Measurements from ENCODE around the gene S100A14. TPM values are rescaled to one million over a fixed set of nuclear protein-coding genes. Genes with fewer than 3 reads are reported as not detected.

Gene S100A14
- polyA plus RNA-seq, 2 of the 4 experiments (the other 2 are of a cell fraction), result 0.21 TPM

DNA sequence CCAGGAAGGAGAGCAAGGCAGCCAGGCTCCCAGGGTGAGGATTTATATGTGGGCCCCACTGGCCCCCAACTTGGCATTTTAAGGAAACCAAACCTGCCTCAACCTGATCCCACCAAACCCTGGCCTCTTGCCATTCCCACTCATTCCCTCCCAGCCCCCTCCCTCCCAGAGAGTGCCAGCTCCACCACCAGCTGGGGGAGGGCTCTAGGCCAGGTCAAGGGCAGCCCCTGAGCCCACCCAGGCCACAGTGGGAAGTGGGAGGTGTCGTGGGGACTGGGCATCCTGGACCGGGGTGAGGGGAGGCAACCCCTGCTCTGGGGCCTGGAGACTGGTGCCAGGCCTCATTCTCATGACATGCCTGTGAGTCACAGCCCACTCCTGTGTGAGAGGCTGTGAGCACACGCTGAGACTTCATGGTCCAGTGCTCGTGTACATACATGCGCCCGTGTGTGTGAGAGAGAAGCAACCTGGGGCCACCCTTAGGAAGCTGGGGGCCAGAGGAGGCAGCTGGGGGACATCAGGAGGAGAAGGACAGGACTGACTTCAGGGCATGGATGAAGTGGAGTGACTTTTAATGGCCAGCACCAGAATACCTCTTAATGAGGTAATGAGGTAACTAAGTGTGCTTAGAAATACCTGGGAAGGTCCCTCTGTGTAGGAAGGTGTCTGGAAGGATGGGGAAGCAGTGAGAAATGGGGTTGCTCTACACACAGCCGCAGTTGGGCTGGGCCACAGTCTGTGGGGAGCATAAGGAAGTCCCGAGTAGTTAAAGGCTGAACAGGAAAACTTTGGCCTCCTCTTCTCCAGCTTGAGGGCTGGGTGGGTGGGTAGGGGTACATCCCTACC is 50.4 kb downstream of the S100A14 start, which contains the start of gene S100A2 (continued):
- TF ChIP-seq, protein P1, sequence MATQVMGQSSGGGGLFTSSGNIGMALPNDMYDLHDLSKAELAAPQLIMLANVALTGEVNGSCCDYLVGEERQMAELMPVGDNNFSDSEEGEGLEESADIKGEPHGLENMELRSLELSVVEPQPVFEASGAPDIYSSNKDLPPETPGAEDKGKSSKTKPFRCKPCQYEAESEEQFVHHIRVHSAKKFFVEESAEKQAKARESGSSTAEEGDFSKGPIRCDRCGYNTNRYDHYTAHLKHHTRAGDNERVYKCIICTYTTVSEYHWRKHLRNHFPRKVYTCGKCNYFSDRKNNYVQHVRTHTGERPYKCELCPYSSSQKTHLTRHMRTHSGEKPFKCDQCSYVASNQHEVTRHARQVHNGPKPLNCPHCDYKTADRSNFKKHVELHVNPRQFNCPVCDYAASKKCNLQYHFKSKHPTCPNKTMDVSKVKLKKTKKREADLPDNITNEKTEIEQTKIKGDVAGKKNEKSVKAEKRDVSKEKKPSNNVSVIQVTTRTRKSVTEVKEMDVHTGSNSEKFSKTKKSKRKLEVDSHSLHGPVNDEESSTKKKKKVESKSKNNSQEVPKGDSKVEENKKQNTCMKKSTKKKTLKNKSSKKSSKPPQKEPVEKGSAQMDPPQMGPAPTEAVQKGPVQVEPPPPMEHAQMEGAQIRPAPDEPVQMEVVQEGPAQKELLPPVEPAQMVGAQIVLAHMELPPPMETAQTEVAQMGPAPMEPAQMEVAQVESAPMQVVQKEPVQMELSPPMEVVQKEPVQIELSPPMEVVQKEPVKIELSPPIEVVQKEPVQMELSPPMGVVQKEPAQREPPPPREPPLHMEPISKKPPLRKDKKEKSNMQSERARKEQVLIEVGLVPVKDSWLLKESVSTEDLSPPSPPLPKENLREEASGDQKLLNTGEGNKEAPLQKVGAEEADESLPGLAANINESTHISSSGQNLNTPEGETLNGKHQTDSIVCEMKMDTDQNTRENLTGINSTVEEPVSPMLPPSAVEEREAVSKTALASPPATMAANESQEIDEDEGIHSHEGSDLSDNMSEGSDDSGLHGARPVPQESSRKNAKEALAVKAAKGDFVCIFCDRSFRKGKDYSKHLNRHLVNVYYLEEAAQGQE (IDR thresholded peaks at IDR 0.05), result no peak
- TF ChIP-seq, protein P2, sequence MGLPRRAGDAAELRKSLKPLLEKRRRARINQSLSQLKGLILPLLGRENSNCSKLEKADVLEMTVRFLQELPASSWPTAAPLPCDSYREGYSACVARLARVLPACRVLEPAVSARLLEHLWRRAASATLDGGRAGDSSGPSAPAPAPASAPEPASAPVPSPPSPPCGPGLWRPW (IDR thresholded peaks at IDR 0.05), result no peak
- TF ChIP-seq PHF8 (IDR thresholded peaks at IDR 0.05; ENCODE audit: borderline replicate concordance, low read depth), result no peak
- no peak for TF ChIP-seq CBX8 (IDR thresholded peaks at IDR 0.05)
- 0 out of 2 replicates have a peak, but pooled peaks have one; percentile 53 for TF ChIP-seq ZSCAN20 (CRISPR knock-in tag; IDR thresholded peaks at IDR 0.05)
- peak; percentile 85 for TF ChIP-seq ZNF302 (CRISPR knock-in tag; IDR thresholded peaks at IDR 0.05)
- TF ChIP-seq, protein P3, sequence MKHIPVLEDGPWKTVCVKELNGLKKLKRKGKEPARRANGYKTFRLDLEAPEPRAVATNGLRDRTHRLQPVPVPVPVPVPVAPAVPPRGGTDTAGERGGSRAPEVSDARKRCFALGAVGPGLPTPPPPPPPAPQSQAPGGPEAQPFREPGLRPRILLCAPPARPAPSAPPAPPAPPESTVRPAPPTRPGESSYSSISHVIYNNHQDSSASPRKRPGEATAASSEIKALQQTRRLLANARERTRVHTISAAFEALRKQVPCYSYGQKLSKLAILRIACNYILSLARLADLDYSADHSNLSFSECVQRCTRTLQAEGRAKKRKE (CRISPR knock-in tag; IDR thresholded peaks at IDR 0.05; ENCODE audit: low read depth), result peak; percentile 91
- TF ChIP-seq MAFK (IDR thresholded peaks at IDR 0.05; ENCODE audit: partially characterized antibody), result no peak
- TF ChIP-seq HOXB5 (CRISPR knock-in tag; IDR thresholded peaks at IDR 0.05), result peak; percentile 83
- no peak for TF ChIP-seq SREBF2 (IDR thresholded peaks at IDR 0.05)
- TF ChIP-seq RCOR1 (IDR thresholded peaks at IDR 0.05; ENCODE audit: low read depth, low read length), result no peak
- TF ChIP-seq JUN (IDR thresholded peaks at IDR 0.05), result no peak
- TF ChIP-seq, protein P4, sequence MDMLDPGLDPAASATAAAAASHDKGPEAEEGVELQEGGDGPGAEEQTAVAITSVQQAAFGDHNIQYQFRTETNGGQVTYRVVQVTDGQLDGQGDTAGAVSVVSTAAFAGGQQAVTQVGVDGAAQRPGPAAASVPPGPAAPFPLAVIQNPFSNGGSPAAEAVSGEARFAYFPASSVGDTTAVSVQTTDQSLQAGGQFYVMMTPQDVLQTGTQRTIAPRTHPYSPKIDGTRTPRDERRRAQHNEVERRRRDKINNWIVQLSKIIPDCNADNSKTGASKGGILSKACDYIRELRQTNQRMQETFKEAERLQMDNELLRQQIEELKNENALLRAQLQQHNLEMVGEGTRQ (IDR thresholded peaks at IDR 0.05), result no peak
- no peak for TF ChIP-seq NFE2L2 (conservative IDR thresholded peaks at IDR 0.05; ENCODE audit: low read length)
- TF ChIP-seq NPAS2 (CRISPR knock-in tag; IDR thresholded peaks at IDR 0.05; ENCODE audit: borderline replicate concordance), result peak; percentile 8; the same call in 1 of the 2 replicates
- no peak for TF ChIP-seq KDM5A (IDR thresholded peaks at IDR 0.05)
- TF ChIP-seq ZFP36 (IDR thresholded peaks at IDR 0.05; ENCODE audit: borderline replicate concordance, partially characterized antibody), result no peak
- no peak for TF ChIP-seq HDAC2 (IDR thresholded peaks at IDR 0.05)
- no peak for TF ChIP-seq EP300 (IDR thresholded peaks at IDR 0.05)
- TF ChIP-seq, protein P5, sequence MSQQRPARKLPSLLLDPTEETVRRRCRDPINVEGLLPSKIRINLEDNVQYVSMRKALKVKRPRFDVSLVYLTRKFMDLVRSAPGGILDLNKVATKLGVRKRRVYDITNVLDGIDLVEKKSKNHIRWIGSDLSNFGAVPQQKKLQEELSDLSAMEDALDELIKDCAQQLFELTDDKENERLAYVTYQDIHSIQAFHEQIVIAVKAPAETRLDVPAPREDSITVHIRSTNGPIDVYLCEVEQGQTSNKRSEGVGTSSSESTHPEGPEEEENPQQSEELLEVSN (IDR thresholded peaks at IDR 0.05; ENCODE audit: borderline replicate concordance, low read depth), result no peak; the same call in 1 of the 2 replicates
- TF ChIP-seq SMC3 (IDR thresholded peaks at IDR 0.05), result no peak
- peak; percentile 94 for TF ChIP-seq HOXB13 (CRISPR knock-in tag; IDR thresholded peaks at IDR 0.05; ENCODE audit: low read depth)
- TF ChIP-seq, protein P6, sequence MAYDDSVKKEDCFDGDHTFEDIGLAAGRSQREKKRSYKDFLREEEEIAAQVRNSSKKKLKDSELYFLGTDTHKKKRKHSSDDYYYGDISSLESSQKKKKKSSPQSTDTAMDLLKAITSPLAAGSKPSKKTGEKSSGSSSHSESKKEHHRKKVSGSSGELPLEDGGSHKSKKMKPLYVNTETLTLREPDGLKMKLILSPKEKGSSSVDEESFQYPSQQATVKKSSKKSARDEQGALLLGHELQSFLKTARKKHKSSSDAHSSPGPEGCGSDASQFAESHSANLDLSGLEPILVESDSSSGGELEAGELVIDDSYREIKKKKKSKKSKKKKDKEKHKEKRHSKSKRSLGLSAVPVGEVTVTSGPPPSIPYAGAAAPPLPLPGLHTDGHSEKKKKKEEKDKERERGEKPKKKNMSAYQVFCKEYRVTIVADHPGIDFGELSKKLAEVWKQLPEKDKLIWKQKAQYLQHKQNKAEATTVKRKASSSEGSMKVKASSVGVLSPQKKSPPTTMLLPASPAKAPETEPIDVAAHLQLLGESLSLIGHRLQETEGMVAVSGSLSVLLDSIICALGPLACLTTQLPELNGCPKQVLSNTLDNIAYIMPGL (CRISPR knock-in tag; IDR thresholded peaks at IDR 0.05; ENCODE audit: borderline replicate concordance), result no peak
- no peak for TF ChIP-seq NR3C1 (IDR thresholded peaks at IDR 0.05)
- peak; percentile 85; the same call in 1 of the 2 replicates for TF ChIP-seq TP53 (CRISPR knock-in tag; IDR thresholded peaks at IDR 0.05)
- peak; percentile 17; the same call in 1 of the 2 replicates for TF ChIP-seq FOXS1 (CRISPR knock-in tag; IDR thresholded peaks at IDR 0.05)
- TF ChIP-seq ESRRA (IDR thresholded peaks at IDR 0.05; ENCODE audit: borderline replicate concordance, low read length), result no peak
- no peak for TF ChIP-seq FOSB (CRISPR knock-in tag; IDR thresholded peaks at IDR 0.05)
- TF ChIP-seq POLR2AphosphoS2 (conservative IDR thresholded peaks at IDR 0.05; ENCODE audit: low read length), result no peak
- peak; percentile 53; the same call in 1 of the 2 replicates for TF ChIP-seq FOSL2 (IDR thresholded peaks at IDR 0.05)
- peak; percentile 91 for TF ChIP-seq FOSL2 (CRISPR knock-in tag; IDR thresholded peaks at IDR 0.05)
- TF ChIP-seq, protein P7, sequence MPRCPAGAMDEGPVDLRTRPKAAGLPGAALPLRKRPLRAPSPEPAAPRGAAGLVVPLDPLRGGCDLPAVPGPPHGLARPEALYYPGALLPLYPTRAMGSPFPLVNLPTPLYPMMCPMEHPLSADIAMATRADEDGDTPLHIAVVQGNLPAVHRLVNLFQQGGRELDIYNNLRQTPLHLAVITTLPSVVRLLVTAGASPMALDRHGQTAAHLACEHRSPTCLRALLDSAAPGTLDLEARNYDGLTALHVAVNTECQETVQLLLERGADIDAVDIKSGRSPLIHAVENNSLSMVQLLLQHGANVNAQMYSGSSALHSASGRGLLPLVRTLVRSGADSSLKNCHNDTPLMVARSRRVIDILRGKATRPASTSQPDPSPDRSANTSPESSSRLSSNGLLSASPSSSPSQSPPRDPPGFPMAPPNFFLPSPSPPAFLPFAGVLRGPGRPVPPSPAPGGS (IDR thresholded peaks at IDR 0.05), result no peak
- TF ChIP-seq EHF (CRISPR knock-in tag; IDR thresholded peaks at IDR 0.05), result peak; percentile 74; the same call in 1 of the 2 replicates
- no peak for TF ChIP-seq MAZ (IDR thresholded peaks at IDR 0.05; ENCODE audit: borderline replicate concordance, low read depth, low read length)

Measured in A549 (cell line).